Activated CD8-positive, alpha-beta memory T cell treated with anti-CD3 and anti-CD28 coated beads for 36 hours (primary cell): ENCODE results near the gene PUS7L. TPM values are rescaled to one million over a fixed set of nuclear protein-coding genes. Genes with fewer than 3 reads are reported as not detected.
"Not testable (repeated sequence)": the region's sequence is repeated elsewhere in the genome, so short reads cannot be mapped to it uniquely, and the experiment has no call there.

ENCODE experiments used
- CTCF ChIA-PET: fragments of 350-600 bp; sonication (Branson Sonifier 250); formaldehyde crosslinking; loops from one replicate; lab custom pipeline; 2021; ENCODE audit warnings: antibody characterized with exemption; lab: Charles Lee
- POLR2A ChIA-PET: fragments of 350-600 bp; sonication (Branson Sonifier 250); formaldehyde crosslinking; loops from one replicate; lab custom pipeline; 2021; ENCODE audit warnings: antibody characterized with exemption; lab: Charles Lee
- total RNA-seq, 2 experiments: library from RNA; stranded (reverse); gene quantifications; one replicate each; pipeline ENCODE4 v1.2.3, GENCODE V29; 2021

Gene PUS7L
- total RNA-seq, 2 experiments from 2014 or later = 23.6 to 23.7 TPM

DNA sequence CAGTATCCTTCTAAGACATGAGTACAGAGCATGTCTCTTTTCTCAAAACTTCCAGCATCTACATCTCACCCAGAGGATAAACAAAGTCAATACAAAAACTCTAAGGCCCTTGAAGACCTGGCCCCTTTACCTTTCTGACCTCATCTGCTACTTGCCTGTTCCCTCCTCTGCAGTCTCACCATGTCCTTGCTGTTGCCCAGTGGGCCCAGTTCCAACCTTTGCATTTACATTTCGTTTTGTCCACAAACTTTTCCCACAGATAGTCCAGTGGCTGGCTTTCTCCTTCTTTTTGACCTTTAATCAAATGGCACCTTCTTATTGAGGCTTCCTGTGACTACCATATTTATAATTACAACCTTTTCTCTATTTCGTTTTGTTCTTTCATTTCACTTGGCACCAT, 1.8 kb upstream of the PUS7L start:
- POLR2A ChIA-PET = no interaction called here
- CTCF ChIA-PET = no interaction called here

DNA sequence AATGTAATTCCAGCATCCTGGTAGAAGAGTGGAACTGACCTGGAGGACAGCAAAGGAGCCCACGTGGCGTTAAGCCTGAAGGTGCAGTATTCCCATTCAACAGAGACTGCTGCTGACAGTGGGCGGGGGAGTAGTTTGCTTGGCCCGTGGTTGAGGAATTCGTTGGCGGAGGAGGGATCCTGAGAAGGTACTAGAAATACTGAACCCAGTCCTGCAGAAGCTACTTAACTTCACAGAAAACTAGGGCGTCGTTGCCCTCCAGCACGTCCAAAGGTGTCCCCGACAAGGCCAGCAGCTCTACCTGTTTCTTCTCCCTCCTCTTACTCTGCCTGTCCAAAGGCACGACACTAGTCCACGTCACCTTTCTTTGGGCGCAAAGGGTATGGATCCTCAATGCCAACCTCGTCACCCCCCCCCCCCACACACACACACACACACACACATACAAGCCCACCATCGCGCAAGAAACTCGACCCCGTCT, 303 bp downstream of the PUS7L start:
- ChIA-PET CTCF (no interaction called here), POLR2A (interaction anchor here (0.6 to 1.8 kb wide), 3 partner anchors 48 to 328 kb away, joined by 3 to 14 read pairs (median 12); partner anchors contain the start of gene TWF1)

DNA sequence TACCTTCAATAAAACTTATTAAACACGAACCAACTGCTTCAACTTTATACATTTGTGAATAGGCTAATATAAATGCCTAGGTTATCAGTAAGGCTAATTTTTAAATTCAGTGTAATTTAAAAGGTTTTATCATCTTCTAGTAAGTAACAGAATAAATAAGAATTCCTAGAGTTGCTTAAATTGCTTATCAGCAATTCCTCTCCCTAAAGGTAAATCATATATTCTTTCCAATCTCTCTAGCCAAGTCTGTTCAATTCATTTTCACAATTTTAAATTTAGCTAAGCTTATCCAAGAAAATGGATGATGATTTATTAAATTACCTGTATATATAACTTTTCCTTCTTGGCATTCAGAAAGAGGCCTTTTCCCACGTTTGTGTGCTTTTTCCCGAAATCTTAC, 4.6 kb downstream of the PUS7L start:
- ChIA-PET POLR2A (no interaction called here), CTCF (no interaction called here)

DNA sequence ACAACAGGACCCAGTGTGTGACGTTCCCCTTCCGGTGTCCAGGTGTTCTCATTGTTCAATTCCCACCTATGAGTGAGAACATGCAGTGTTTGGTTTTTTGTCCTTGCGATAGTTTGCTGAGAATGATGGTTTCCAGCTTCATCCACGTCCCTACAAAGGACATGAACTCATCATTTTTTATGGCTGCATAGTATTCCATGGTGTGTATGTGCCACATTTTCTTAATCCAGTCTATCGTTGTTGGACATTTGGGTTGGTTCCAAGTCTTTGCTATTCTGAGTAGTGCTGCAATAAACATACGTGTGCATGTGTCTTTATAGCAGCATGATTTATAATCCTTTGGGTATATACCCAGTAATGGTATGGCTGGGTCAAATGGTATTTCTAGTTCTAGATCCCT, 7.2 kb downstream of the PUS7L start:
- POLR2A ChIA-PET, CTCF ChIA-PET: not testable (repeated sequence)

DNA sequence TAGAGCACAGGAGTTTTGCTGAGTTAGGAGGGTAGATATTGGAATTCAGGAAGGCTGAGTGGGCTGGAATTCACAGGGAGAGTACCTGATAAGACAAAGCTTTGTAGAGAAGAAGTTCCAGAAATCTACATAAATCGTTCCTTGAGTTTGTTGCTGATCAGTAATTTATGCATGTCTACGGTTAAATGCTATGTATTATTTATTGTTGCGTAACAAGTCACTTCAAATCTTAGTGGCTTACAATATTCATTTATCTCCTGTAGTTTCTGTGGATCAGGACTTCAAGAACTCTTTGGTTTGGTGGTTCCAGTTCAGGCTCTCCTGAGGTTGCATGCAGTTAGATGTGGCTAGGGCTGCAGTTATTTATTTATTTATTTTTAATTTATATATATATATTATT, 7.8 kb downstream of the PUS7L start:
- ChIA-PET POLR2A (no interaction called here), CTCF (no interaction called here)

DNA sequence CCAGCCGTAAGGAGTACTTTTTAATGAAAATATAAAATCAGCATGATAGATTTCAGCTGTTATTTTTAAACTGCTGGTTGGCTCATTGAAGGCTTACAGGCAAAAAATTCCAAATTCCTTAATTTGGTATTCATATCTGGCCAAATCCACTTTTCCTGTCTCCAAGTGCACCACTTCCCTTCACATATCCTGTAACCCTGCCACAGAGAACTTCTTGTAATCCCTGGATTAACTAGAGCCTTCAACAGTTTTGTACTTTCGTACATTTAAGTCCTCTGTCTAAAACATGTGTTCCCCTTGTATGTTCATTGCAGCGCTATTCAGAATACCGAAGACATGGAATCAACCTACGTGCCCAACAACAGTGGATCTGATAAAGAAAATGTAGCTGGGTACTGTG, 9.6 kb downstream of the PUS7L start:
- ChIA-PET POLR2A (no interaction called here), CTCF (interaction anchor here (1.1 kb wide), 1 partner anchor 134 kb away, joined by 3 read pairs; no protein-coding TSS in a partner anchor)

DNA sequence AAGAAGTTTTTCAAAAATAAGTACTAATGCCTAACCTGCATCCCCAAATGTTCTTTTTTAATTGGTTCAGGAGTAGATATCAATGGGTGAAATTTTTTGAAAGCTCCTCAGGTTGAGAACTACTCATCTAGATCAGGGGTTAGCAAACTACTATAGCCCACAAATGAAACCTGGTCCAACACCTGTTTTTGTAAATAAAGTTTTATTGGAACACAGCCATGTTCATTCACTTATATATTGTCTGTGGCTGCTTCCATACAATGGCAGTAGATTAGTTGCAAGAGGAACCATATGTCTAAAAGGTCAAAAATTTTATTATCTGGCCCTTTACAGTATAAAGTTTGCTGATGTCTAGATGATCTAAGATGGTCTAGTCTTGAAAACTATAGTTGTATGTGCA, 13.8 kb downstream of the PUS7L start:
- POLR2A ChIA-PET = no interaction called here
- CTCF ChIA-PET = no interaction called here

DNA sequence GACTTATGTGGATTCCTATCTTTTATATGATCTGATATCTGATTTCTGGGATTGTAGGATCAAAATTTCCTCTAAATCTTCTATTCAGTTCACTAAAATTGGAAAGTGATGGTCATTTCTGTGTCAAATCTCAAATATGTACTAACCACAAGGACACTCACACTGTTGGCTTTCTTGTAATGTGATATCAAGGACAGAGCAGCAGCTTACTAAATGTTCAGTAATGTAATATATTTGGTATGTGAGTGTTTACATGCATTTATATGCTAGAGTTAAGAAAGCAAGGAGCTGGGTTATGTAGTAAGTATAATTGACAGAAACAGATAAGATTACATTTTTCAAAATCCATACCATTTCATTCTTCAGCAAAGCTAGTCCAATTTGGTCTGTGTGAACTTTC, 16.5 kb downstream of the PUS7L start:
- ChIA-PET CTCF (no interaction called here), POLR2A (no interaction called here)

DNA sequence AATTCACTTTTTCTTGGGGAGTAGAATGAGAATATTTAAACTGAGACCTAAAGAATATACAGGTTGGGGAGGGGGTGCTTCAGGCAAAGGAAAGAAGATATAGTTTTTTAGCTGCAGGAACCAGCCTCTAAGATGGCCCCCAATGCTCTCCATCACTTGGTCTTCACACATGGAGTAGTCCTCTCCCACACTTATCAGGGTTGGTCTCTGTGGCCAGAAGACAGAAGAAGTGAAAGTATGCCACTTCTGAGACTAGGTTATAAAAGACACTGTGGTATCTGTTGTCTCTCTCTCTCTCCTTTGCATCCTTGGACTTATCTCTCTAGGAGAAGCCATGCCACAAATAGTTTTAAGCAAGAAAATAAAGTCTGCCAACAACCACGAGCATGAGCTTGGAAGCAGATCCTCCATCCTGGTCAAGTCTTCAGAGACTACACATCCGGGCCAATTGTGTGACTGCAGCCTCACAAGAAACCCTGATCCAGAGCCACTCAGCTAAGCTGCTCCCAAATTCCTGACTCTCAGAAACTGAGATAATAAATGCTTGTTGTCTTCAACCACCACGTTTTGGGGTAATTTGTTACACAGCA, 18.0 kb downstream of the PUS7L start:
- POLR2A ChIA-PET = no interaction called here
- CTCF ChIA-PET = no interaction called here

DNA sequence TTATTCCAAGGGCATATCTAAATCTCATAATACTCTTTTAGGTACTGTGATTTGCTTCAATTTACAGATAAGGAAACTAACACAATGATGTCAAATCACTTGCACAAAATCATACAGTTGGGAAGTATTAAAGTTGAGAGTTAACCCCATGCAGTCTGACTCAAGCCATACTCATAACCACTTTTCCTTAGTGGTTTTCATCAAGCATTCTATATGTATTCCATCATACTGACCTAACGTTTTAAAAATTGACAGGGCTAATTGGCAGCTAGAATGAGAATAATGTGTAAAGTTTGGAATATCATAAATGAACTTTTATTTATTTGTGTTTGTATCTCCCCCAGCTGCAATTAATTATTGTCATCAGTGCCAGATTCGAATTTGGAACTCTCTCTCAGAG, 20.9 kb downstream of the PUS7L start:
- POLR2A ChIA-PET = no interaction called here
- CTCF ChIA-PET = no interaction called here

DNA sequence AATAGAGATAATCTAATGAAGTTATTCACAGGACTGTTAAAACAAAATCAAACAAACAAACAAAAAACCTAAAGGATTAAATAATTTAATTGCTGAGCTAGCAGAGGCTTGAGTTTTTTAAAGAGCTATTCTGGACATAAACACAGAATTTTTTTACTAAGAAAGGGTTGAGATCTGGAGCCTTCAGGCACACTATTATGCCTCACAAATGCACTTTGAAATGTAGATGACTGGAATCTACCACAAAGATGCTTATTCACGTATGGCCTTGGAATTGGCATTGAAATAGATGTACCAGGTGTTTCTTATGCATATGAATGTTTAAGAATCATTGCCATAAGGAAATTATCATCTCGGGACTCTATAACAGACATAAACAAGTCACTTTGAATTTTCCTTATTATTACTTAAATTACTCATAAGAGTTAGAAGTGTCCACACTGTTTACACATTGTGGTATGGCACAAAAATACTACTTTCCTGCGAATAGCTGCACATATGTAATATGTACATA, 21.6 kb downstream of the PUS7L start:
- ChIA-PET POLR2A (interaction anchor here (0.7 kb wide), 1 partner anchor 1236 kb away, joined by 5 read pairs; no protein-coding TSS in a partner anchor), CTCF (no interaction called here)

DNA sequence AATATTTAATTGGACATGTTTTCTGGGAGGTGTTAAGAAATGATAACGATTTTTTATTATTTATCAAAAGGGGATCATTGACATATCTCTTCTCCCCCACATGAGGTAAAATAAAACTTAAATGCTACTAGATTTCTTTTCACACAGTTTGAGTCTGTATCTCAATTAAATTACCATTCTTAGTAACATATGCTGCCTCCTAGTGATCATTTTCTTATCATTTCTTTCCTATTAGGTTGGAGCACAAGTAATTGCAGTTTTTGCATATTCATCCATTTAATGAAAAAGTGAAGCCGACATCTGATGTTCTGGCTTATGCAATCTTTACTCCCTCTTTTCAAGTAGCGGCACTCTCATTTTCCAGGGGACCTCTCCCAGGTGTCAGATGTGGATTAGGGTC, 24.9 kb downstream of the PUS7L start:
- CTCF ChIA-PET = no interaction called here
- POLR2A ChIA-PET = interaction anchor here (0.6 kb wide), 1 partner anchor 131 kb away, joined by 4 read pairs; no protein-coding TSS in a partner anchor

DNA sequence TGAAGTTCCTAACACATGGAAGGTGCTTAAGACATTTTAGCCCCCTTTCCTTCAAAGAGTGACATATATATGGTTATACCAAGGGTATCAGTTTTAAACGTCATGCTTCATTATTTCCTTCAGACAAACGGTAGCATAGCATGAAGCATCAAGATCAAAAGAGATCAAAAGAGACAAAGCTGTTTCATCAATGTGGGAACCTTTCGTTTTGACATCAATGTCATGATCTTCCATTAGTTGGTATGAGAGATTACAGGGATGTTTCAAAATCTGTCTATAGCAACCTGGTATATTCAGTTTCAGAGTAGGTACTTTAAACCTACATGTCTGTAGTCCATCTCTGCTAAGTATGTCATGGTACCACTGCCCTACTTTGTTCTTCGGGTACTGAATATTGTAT, 28.3 kb downstream of the PUS7L start:
- CTCF ChIA-PET = no interaction called here
- POLR2A ChIA-PET = no interaction called here

DNA sequence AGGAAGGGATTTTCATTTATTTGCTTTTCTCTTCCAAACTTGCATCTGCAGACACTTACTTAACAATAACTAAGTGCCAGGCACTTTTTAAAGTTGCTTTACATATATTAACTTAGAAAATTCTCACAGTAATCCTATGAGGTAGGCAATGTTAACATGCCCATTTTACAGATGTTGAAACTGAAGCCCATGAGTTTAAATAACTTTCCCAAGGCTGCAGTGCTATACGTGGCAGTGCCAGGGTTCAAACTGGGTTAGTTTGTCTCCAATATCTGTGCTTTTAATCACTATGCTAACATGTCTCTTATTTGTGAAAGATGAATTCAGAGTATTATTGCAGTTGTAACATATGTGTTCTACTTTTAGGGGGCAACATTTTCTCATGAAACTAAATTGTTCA, 29.9 kb downstream of the PUS7L start:
- ChIA-PET CTCF (no interaction called here), POLR2A (no interaction called here)

DNA sequence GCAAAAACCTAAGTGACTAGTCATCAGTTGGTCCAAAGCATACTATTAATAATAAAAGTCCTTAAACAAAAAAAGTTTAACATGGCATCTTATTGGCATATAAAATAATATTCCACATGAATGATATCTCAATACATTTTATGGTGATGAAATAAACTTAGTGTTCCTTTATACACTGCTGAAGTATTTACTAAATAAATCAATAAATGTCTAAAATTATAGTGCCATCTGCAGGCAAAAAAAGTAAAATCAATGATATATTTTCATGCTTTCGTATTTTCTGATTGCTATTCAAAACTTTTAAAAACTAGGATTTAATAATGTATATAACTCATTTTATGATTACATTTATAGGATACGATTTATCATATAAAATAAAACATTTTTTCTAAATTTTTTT, 30.5 kb downstream of the PUS7L start:
- POLR2A ChIA-PET = no interaction called here
- CTCF ChIA-PET = no interaction called here

DNA sequence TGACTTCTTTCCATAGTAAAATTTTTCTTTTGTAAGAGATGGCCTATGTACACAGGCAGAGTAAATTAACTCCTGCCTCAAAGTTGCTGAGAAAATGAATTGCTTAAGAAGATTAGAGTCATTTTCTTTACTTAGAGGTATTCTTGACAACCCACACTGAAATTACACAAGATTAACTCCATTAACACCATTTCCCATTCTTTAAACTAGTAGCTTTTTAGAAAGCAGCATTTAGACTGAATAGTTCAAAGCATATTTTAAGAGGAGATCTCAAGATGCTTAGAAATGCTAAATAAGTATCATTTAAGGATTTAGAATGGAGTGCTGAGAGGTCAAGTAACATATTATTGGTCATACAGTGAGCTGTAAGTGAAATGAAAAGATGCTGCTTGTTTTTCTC, 35.5 kb downstream of the PUS7L start:
- ChIA-PET CTCF (no interaction called here), POLR2A (no interaction called here)

DNA sequence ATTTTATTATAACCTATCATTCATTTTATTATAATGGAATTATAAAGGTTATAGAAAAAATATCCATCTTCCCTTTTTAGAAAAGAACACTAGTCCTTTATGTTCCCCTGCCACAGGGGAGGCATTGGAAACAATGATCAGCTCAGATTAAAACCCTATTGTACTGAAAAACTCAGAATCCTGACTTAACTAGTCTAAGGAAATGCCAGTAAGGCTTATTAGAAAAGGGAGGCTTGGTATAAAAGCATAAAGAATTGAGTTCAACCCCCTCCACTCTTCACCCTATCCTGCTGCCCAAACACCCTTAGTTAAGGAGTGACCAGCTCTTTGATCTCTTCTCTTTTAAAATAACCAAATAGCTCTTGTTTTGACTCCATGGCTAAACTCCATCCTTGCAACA, 36.0 kb downstream of the PUS7L start:
- ChIA-PET POLR2A (no interaction called here), CTCF (no interaction called here)

DNA sequence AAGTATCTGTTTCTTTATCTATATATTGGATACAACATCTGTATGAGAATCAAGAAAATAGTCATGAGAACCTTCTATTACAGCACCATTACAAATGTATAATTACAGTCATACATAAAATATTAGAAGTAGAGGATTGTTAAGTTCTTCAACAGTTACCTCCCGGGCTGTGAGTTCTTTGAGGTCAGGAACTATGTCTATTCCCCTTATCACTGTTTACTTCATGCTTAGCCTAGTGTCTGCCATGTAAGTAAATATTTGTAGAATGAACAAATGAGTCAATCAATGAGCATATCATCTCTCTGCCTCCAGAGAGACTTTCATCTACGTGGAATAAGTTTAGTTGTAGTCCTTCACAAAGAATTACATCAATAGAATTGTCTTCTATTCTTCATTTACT, 47.2 kb downstream of the PUS7L start:
- CTCF ChIA-PET = no interaction called here

DNA sequence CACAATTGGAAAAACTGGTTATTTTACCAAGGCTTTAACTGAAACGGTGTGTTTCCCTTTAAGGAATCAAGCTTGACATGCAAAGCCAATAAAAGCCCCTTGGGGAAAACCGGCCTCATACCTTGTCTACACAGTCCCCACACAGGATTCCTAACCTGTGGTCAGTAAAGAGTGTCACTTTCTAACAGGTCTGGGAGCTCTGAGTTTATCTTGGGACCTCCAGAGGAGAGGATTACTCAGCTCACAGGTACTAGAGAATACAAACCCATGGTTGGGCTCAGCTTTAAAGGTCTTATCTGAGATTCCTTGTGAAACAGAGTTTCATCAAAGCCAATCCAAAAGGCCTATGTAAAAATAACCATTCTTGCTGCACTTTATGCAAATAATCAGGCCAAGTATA, 54.8 kb downstream of the PUS7L start:
- POLR2A ChIA-PET, CTCF ChIA-PET: not testable (repeated sequence)

More for the DNA sequence above, 47.2 kb downstream of the PUS7L start:
- POLR2A ChIA-PET = no interaction called here

DNA sequence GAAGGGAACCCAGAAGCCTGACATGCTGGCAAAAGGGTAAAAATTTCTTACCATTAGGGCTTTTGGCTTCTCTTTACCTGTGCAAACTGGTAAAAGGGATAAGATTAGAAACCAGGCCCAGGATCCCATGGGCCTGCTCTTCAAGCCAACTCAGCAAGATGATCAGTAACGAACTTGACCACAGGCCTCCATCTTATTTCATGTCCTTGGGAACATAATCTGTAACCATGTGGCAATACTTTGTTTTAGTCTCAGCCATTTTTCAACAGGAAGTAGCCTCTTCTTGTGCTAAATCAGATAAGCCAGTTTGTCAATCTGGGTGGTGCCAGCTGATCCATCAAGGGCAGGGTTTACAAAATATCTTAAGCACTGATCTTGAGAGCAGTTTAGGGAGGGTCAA, 57.4 kb downstream of the PUS7L start:
- POLR2A ChIA-PET, CTCF ChIA-PET: not testable (repeated sequence)

DNA sequence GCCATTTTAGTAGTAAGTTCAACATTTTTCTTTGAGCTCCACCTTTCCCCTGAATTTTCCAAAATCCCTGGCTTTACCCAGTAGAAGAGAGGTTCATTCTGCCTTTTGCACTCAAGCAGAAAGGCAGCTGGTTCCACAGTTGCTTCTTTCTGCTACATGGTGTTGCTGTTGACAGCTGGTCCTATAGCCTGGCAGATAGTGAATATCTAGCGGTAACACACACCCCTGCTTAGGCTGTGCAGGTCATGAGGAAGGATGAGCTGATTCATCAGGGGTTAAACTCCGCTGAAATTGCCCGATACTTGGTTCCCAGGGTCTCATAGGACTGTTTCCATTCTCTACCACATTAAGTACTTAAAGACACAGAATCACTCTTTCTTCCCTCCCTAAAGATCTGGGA, 62.4 kb downstream of the PUS7L start:
- ChIA-PET POLR2A (no interaction called here), CTCF (no interaction called here)

DNA sequence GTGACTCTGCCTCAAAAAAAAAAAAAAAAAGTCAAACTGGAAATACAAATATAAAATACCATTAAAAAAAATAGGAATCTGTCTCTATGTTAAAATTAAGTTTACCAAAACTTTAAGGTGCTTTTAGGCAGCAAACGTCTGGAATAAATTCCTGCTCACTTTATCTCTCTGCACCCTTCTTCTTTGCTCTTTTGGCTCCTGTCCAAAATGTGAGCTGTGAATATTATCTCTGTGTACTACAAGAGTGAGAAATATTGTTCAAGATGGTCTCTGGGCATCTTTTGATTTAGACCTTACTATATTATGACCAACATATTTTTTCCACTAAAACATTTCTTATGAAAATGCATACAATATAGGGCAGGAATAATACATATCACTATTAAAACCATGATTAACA, 63.7 kb downstream of the PUS7L start:
- ChIA-PET CTCF (no interaction called here), POLR2A (no interaction called here)
